Trophoblast cell (in vitro differentiated cells and primary cell): Measurements from ENCODE around the gene APCDD1L.
"Not testable (repeated sequence)": the region's sequence is repeated elsewhere in the genome, so short reads cannot be mapped to it uniquely, and the experiment has no call there.

Source experiments
- DNase-seq, 2 donors: peaks; one replicate each; pipeline ENCODE4 v3.0.0-alpha.2; 2016
- H2AFZ ChIP-seq: 2 replicates; pipeline ENCODE4 v1.6.1; 2013; ENCODE audit warnings: low read length, moderate library complexity, mild to moderate bottlenecking; ENCODE audit not compliant: insufficient read depth, poor library complexity
- H2AK5ac ChIP-seq: 2 replicates; pipeline ENCODE4 v1.6.1; 2013; ENCODE audit warnings: mild to moderate bottlenecking, low read length
- H2BK120ac ChIP-seq: 2 replicates; pipeline ENCODE4 v1.6.1; 2013; ENCODE audit warnings: low read length, mild to moderate bottlenecking, moderate library complexity; ENCODE audit not compliant: insufficient read depth, poor library complexity
- H2BK12ac ChIP-seq: 2 replicates; pipeline ENCODE4 v1.6.1; 2013; ENCODE audit warnings: mild to moderate bottlenecking, low read length, moderate library complexity
- H2BK5ac ChIP-seq: 2 replicates; pipeline ENCODE4 v1.6.1; 2013; ENCODE audit warnings: low read length, low read depth, moderate library complexity, mild to moderate bottlenecking; ENCODE audit not compliant: poor library complexity
- H3K14ac ChIP-seq: 2 replicates; pipeline ENCODE4 v1.6.1; 2013; ENCODE audit warnings: mild to moderate bottlenecking, low read length
- H3K18ac ChIP-seq: 2 replicates; pipeline ENCODE4 v1.6.1; 2013; ENCODE audit warnings: mild to moderate bottlenecking, low read length
- H3K23ac ChIP-seq: 2 replicates; pipeline ENCODE4 v1.6.1; 2013; ENCODE audit warnings: low read length
- H3K27ac ChIP-seq: 2 replicates; pipeline ENCODE4 v1.5.1; 2013; ENCODE audit warnings: low read depth, mild to moderate bottlenecking, inconsistent platforms, low read length, moderate library complexity
- H3K27me3 ChIP-seq: 2 replicates; pipeline ENCODE4 v1.6.1; 2013; ENCODE audit warnings: inconsistent platforms, mild to moderate bottlenecking, low read length, moderate library complexity; ENCODE audit not compliant: insufficient read depth
- H3K36me3 ChIP-seq, 2 experiments: 1 replicate in 1 of 2; 2 replicates in 1 of 2; pipeline ENCODE4 v1.6.1; 2013; ENCODE audit warnings: low read length in 2 of 2, mild to moderate bottlenecking in 2 of 2, moderate library complexity in 1 of 2; ENCODE audit not compliant: insufficient read depth in 2 of 2, control insufficient read depth in 1 of 2
- H3K4ac ChIP-seq: 2 replicates; pipeline ENCODE4 v1.6.1; 2013; ENCODE audit warnings: low read depth, mild to moderate bottlenecking, low read length, moderate library complexity
- H3K4me1 ChIP-seq, 2 experiments: 1 replicate in 1 of 2; 2 replicates in 1 of 2; pipeline ENCODE4 v1.6.1; 2013; ENCODE audit warnings: low read length in 2 of 2, mild to moderate bottlenecking in 2 of 2, moderate library complexity in 1 of 2; ENCODE audit not compliant: insufficient read depth in 2 of 2, control insufficient read depth in 1 of 2
- H3K4me2 ChIP-seq: 2 replicates; pipeline ENCODE4 v1.6.1; 2013; ENCODE audit warnings: inconsistent platforms, mild to moderate bottlenecking, low read length, moderate library complexity
- H3K4me3 ChIP-seq: 2 replicates; pipeline ENCODE4 v1.5.1; 2013; ENCODE audit warnings: mild to moderate bottlenecking, low read depth, low read length, inconsistent platforms
- H3K79me1 ChIP-seq: one replicate; pipeline ENCODE4 v1.6.1; 2013; ENCODE audit warnings: low read length
- H3K79me2 ChIP-seq: 2 replicates; pipeline ENCODE4 v1.6.1; 2013; ENCODE audit warnings: low read length, mild to moderate bottlenecking; ENCODE audit not compliant: control insufficient read depth, insufficient read depth, poor library complexity
- H3K9ac ChIP-seq: 2 replicates; pipeline ENCODE4 v1.6.1; 2013; ENCODE audit warnings: mild to moderate bottlenecking, low read length
- H3K9me3 ChIP-seq: 2 replicates; pipeline ENCODE4 v1.6.1; 2013; ENCODE audit warnings: low read depth, mild to moderate bottlenecking, control low read depth, inconsistent platforms, low read length; ENCODE audit not compliant: insufficient read depth
- H4K12ac ChIP-seq: 2 replicates; pipeline ENCODE4 v1.6.1; 2013; ENCODE audit warnings: low read depth, mild to moderate bottlenecking, low read length, moderate library complexity
- H4K8ac ChIP-seq: 2 replicates; pipeline ENCODE4 v1.6.1; 2013; ENCODE audit warnings: low read depth, mild to moderate bottlenecking, low read length, moderate library complexity
- H4K91ac ChIP-seq: one replicate; pipeline ENCODE4 v1.6.1; 2013; ENCODE audit warnings: low read depth, mild to moderate bottlenecking, low read length, moderate library complexity
- WGBS: extraction: QIAGEN DNeasy Blood & Tissue Kit; methylation state at CpG from one replicate; pipeline ENCODE4 v1.1.7; 2013; ENCODE audit warnings: missing lambda C conversion rate; ENCODE audit not compliant: insufficient read length, insufficient coverage; ENCODE audit errors: extremely low coverage; 5-methylcytosine and 5-hydroxymethylcytosine counted together

Gene APCDD1L

GRCh38 chr20:58429303-58429702 is 85.9 kb downstream of the APCDD1L start:
- Histone ChIP-seq H2BK120ac (no peak overlapping the region), H3K4me2 (no peak overlapping the region), H3K79me1 (no peaks in the 10 kb centered on the region), H4K8ac (no peak overlapping the region), H2AFZ (no peak overlapping the region), H2AK5ac (no peak overlapping the region), H3K27ac (no peak overlapping the region), H3K4me1 (peaks cover 0 to 3% of the 10 kb centered on the region in 2 experiments), H3K79me2 (no peaks in the 10 kb centered on the region), H3K18ac (no peak overlapping the region), H2BK12ac (no peak overlapping the region), H3K27me3 (no peaks in the 10 kb centered on the region), H3K4me3 (no peak overlapping the region), H4K12ac (no peak overlapping the region), H3K36me3 (peaks cover 0 to 3% of the 10 kb centered on the region in 2 experiments), H3K9ac (no peak overlapping the region), H3K4ac (no peak overlapping the region), H4K91ac (no peak overlapping the region), H2BK5ac (no peak overlapping the region), H3K14ac (no peak overlapping the region), H3K9me3 (peaks cover 1% of the 10 kb centered on the region), H3K23ac (no peak overlapping the region)
- DNase-seq, result no peak
- no CpG with 5 or more reads among the region's 7 CpGs for WGBS

- WGBS, result no CpG with 5 or more reads among the region's 2 CpGs
- no peak overlapping the region for H2BK12ac ChIP-seq
Measured at GRCh38 chr20:58428364-58428763, 86.8 kb downstream of the APCDD1L start.

GRCh38 chr20:58427571-58427970 is 87.6 kb downstream of the APCDD1L start:
- H3K9me3 ChIP-seq, H2BK5ac ChIP-seq, H3K4me3 ChIP-seq, H3K18ac ChIP-seq, H3K23ac ChIP-seq, H3K9ac ChIP-seq, H3K27ac ChIP-seq, H2BK12ac ChIP-seq, H3K4me1 ChIP-seq, H2AK5ac ChIP-seq, H3K4me2 ChIP-seq, H4K8ac ChIP-seq, H3K14ac ChIP-seq, H4K91ac ChIP-seq, H2AFZ ChIP-seq, H3K4ac ChIP-seq, H2BK120ac ChIP-seq, H4K12ac ChIP-seq, H3K36me3 ChIP-seq, H3K27me3 ChIP-seq, H3K79me2 ChIP-seq, H3K79me1 ChIP-seq, DNase-seq: not testable (repeated sequence)
- no CpG with 5 or more reads among the region's 3 CpGs for WGBS

More at GRCh38 chr20:58428364-58428763, 86.8 kb downstream of the APCDD1L start:
- Histone ChIP-seq H3K23ac (no peak overlapping the region), H3K27ac (no peak overlapping the region), H3K4me1 (no peaks in the 10 kb centered on the region), H4K12ac (no peak overlapping the region), H2BK120ac (no peak overlapping the region), H2AFZ (no peak overlapping the region), H2BK5ac (no peak overlapping the region), H3K27me3 (no peaks in the 10 kb centered on the region), H3K9ac (no peak overlapping the region), H2AK5ac (no peak overlapping the region), H4K8ac (no peak overlapping the region), H3K9me3 (peaks cover 1% of the 10 kb centered on the region), H3K79me1 (no peaks in the 10 kb centered on the region), H3K14ac (no peak overlapping the region), H3K18ac (no peak overlapping the region), H3K4ac (no peak overlapping the region), H3K79me2 (no peaks in the 10 kb centered on the region), H3K4me2 (no peak overlapping the region), H3K36me3 (peaks cover 0 to 3% of the 10 kb centered on the region in 2 experiments), H4K91ac (no peak overlapping the region), H3K4me3 (no peak overlapping the region)
- no peak for DNase-seq

- no peaks in the 10 kb centered on the region for H3K79me1 ChIP-seq
- no peak overlapping the region for H3K4me2 ChIP-seq
- H2BK12ac ChIP-seq, result no peak overlapping the region
- no peak overlapping the region for H2BK120ac ChIP-seq
- peaks cover 1% of the 10 kb centered on the region for H3K9me3 ChIP-seq
- no peak overlapping the region for H3K4ac ChIP-seq
- no peak overlapping the region for H3K9ac ChIP-seq
- no peak overlapping the region for H3K18ac ChIP-seq
- H3K4me1 ChIP-seq, result peaks cover 0 to 5% of the 10 kb centered on the region in 2 experiments
- no peak overlapping the region for H2AK5ac ChIP-seq
- H3K27ac ChIP-seq, result no peak overlapping the region
- no CpG with 5 or more reads among the region's 6 CpGs for WGBS
- H4K91ac ChIP-seq, result no peak overlapping the region
- no peak overlapping the region for H3K4me3 ChIP-seq
- H3K79me2 ChIP-seq, result no peaks in the 10 kb centered on the region
- H4K8ac ChIP-seq, result no peak overlapping the region
- no peak overlapping the region for H3K23ac ChIP-seq
- H2BK5ac ChIP-seq, result no peak overlapping the region
- peaks cover 0 to 1% of the 10 kb centered on the region in 2 experiments for H3K36me3 ChIP-seq
- H4K12ac ChIP-seq, result no peak overlapping the region
- H3K27me3 ChIP-seq, result no peaks in the 10 kb centered on the region
- no peak overlapping the region for H3K14ac ChIP-seq
- DNase-seq, result no peak
- no peak overlapping the region for H2AFZ ChIP-seq
Measured at GRCh38 chr20:58424218-58424969, 90.8 kb downstream of the APCDD1L start.
